Urothelium cell line (cell line): ENCODE measurements around the gene LRRC8E.
"Not testable (repeated sequence)": the region's sequence is repeated elsewhere in the genome, so short reads cannot be mapped to it uniquely, and the experiment has no call there.

ENCODE experiments used
- DNase-seq: peaks from one replicate; pipeline ENCODE4 v3.0.0; 2011; ENCODE audit warnings: low spot score, mixed read lengths
- FAIRE-seq: peaks from 2 replicates; lab custom pipeline; 2011; peaks lifted over from hg19 to GRCh38; lab: Jason Lieb, UNC

The LRRC8E gene

GRCh38 chr19:7907122-7907521, 18.8 kb downstream of the LRRC8E start:
- DNase-seq: no peak
- FAIRE-seq: no peak

GRCh38 chr19:7907544-7907943, 19.2 kb downstream of the LRRC8E start:
- FAIRE-seq: no peak

DNA sequence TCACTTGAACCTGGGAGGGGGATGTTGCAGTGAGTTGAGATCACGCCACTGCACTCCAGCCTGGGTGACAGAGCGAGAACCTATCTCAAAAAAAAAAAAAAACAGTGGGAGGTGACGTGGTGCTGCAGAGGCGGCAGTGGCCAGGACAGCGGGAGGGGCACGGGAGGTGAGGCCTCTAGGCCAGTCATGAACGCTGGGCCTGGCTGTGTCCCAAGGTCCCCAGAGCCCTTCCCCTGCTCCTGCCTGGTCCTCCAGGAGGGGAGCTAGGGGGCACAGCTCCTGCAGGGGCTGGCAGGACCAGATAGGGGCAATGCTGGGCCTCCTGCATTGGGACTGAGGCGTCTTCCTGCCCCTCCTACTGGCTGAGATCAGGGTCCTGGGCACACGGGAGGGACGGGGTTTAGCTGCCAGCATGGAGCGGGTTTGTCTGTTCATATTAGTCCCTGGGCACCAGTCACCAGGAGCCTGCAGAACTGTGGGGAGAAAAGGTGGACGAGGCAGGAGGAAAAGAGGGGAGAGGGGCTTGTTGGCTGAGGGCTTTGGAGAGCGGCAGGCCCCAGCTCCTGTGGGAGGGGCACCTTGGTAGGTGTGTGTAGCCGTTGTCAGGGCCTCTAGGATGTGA, 19.9 kb downstream of the LRRC8E start:
- no peak for DNase-seq
- FAIRE-seq: no peak

More at GRCh38 chr19:7907544-7907943, 19.2 kb downstream of the LRRC8E start:
- DNase-seq: no peak

- FAIRE-seq: no peak
- DNase-seq: no peak
Measured at GRCh38 chr19:7908742-7909461, 20.6 kb downstream of the LRRC8E start.

DNA sequence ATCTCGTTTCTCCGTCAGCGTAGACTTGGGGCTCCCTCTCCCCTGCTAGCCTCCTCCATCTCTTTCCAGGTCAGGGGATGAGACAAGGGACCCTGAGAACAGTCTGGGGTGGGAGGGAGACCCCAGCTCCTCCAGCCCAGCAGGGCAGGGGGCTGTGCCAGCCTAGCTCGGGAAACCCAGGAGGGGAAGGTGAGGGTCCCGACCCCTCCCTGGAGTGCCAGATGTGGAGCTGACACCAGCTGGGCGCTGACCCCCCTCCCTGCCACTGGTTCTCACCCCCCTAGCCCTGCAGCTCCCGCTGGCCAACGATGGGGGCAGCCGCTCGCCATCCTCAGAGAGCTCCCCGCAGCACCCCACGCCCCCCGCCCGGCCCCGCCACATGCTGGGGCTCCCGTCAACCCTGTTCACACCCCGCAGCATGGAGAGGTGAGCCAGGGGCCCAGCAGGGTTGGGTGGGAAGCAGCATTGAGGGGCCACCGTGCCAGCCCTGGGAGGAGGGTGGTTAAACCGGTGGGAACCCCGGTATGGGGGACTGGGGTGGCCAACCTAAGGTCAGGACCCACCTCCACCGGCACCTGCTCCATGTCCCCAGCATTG, 21.3 kb downstream of the LRRC8E start:
- no peak for DNase-seq
- FAIRE-seq: no peak

DNA sequence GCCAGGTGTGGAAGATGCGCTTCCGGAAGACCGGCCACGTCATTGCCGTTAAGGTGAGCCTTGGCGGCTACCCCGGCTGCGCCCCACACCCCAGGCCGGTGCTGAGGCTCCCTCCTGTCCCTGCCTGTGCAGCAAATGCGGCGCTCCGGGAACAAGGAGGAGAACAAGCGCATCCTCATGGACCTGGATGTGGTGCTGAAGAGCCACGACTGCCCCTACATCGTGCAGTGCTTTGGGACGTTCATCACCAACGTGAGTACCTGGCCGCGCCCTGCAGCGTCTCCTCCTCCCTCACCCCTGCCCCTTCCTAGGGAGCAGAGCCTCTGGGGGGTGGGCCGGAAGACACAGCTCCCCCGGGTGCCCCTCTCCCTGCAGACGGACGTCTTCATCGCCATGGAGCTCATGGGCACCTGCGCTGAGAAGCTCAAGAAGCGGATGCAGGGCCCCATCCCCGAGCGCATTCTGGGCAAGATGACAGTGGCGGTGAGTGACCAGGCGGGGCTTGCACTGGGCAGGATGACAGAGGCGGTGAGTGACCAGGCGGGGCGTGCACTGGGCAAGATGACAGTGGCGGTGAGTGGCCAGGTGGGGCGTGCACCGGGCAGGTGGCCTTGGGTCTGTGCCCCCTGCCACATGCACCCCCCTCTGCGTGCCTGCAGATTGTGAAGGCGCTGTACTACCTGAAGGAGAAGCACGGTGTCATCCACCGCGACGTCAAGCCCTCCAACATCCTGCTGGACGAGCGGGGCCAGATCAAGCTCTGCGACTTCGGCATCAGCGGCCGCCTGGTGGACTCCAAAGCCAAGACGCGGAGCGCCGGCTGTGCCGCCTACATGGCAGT, 22.2 kb downstream of the LRRC8E start:
- no peak for DNase-seq
- no peak for FAIRE-seq

GRCh38 chr19:7911508-7912143, 23.3 kb downstream of the LRRC8E start:
- no peak for FAIRE-seq
- DNase-seq: no peak

GRCh38 chr19:7912144-7912696, 23.9 kb downstream of the LRRC8E start:
- DNase-seq (no peak), FAIRE-seq (no peak)

DNA sequence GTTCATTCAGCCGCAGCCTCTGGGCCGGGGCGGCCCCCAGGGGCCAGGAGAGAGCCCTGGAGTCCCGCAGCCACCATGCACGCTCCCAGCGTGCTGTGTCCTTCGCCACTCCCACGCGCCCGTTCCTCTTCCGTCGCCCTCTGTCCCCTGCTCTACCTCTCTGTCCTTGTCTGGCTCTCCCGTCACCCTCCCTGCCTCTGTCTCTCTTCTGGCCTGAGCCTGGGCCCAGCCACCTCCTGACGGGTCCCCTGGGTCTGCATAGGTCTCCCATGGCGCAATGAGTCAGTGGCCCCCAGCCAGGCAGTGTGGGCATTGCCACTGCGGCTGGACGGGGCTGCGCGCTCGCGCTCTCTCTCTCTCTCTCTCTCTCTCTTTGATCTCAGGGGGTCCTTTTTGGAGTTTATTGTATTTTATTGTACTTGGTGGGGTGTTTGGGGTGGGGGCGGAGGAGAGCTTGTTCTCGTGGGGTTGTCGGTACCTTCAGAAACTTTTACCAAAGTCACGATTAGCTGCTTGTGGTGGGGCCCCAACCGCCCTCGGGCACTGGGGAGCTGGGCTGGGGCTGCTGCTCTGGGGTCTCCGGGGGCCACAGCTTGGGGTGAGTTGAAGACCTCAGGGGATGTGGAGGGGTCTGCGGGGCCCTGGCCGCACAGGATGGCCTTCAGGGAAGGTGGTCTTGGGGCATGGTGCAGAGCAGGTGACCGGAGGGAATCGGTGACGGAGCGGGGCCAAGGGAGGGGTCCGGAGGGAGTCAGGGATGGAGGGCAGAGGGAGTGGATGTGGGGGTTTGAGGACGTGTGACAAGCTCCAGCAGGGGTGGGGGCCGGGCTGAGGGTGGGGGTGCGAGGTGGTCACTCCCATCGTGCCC, 24.6 kb downstream of the LRRC8E start:
- FAIRE-seq (no peak), DNase-seq (no peak)

DNA sequence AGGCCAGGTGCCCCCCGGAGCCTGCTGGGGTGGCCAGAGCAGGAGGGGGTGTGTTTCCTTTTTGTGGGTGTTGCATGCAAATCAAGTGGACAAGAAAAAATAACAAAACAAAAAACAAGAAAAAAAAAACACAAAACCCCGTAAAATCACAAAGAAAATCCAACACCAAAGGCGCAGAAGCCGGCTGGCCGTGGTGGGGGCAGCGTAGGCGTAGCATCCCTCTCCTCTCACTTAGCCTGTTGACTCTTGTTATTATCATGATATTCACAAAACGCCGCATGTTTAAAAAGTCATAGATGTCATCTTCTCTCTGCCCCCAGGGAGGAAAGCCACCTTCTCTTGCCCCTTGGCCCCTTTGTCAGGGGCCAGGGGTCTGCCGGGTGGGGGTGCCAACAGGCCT, 25.3 kb downstream of the LRRC8E start:
- no peak for DNase-seq
- FAIRE-seq: no peak

DNA sequence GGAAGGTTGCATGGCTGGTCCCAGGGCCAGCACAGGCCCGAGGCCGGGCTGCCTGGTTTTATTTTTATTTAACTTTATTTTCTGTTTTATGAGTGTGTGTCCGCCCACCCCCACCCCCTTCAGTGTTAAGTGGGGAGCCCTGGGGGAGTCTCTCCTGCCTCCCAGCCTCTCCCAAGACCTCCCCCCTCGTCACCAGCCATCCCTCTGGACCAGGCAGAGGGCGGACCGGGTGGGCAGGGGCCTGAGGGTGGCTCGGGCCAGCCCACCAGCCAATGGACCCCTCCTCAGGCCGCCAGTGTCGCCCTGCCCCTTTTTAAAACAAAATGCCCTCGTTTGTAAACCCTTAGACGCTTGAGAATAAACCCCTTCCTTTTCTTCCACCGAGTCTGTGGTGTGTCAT, 25.8 kb downstream of the LRRC8E start:
- FAIRE-seq (no peak), DNase-seq (no peak)

GRCh38 chr19:7914598-7915045, 26.3 kb downstream of the LRRC8E start, which contains the start of gene TGFBR3L:
Gene TGFBR3L, plus strand, starts transcription at chr19:7914830.
- DNase-seq: no peak
- FAIRE-seq: no peak

DNA sequence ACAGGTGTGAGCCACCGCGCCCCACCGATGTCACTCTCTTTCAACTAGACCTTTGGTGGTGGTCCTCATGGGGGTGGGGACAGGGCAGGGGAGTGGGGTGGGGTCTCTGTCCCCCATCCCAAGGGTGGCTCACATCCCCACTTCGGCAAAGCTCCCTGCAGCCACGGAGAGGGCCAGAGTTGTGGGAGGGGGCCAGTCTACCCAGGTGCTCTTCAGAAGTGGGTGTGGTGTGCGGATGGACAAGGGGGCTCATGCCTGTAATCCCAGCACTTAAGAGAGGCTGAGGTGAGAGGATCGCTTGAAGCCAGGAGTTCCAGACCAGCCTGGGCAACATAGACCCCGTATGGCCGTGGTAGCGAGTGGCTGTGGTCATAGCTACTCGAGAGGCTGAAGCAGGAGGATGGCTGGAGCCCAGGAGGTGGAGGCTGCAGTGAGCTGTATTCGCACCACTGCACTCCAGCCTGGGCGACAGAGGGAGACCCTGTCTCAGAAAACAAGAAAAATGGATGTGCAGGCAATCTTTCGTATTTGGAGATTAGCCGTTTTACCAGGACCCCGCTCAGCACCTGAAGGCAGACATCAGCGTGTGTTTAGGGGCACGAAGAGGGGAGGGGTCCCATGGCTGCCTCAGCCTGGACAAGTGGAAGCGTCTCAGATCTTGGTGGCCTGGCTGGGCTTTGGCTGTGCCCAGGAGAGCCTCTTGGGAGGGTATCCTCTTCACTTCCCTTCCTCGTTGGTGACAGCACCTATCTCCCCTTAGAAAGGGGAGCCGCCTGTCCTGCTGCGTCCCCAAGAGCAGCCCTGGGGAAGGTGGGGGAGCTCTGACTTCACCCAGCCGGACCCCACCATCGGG, 27.2 kb downstream of the LRRC8E start:
- no peak for DNase-seq
- FAIRE-seq: no peak

GRCh38 chr19:7916103-7916954, 28.0 kb downstream of the LRRC8E start:
- DNase-seq: no peak
- FAIRE-seq: no peak

- FAIRE-seq (no peak), DNase-seq (no peak)
Measured at GRCh38 chr19:7916955-7917266, 28.6 kb downstream of the LRRC8E start.

GRCh38 chr19:7917267-7918061, 29.2 kb downstream of the LRRC8E start:
- no peak for FAIRE-seq

DNA sequence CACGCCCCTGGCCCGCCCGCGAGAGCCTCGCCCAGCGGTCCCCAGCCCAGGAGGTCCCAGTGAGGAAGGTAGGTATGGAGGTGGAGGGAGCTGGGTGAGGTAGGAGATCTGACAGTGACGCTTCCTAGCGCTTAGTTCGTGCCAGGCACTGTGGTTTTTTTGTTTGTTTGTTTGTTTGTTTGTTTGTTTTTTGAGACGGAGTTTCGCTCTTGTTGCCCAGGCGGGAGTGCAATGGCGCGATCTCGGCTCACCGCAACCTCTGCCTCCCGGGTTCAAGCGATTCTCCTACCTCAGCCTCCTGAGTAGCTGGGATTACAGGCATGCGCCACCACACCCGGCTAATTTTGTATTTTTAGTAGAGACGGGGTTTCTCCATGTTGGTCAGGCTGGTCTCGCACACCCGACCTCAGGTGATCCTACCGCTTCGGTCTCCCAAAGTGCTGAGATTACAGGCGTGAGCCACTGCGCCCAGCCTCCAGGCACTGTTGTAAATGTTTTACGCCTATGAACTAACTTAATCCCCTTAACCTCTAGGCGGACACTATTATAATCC, 29.8 kb downstream of the LRRC8E start:
- FAIRE-seq, DNase-seq: not testable (repeated sequence)

More at GRCh38 chr19:7917267-7918061, 29.2 kb downstream of the LRRC8E start:
- no peak for DNase-seq
